DND-41 (cell line): ENCODE measurements around the gene GUF1.

Experiments used
- EZH2 ChIP-seq: IDR thresholded peaks from 3 replicates; pipeline ENCODE4 v1.6.1; 2012; ENCODE audit warnings: borderline replicate concordance, low read depth, mild to moderate bottlenecking, moderate library complexity, low read length, inconsistent platforms; ENCODE audit not compliant: severe bottlenecking
- TF ChIP-seq, protein P1 (sequence below): IDR thresholded peaks from 2 replicates; pipeline ENCODE4 v1.5.1; 2012; ENCODE audit warnings: borderline replicate concordance, low read length, moderate library complexity, mild to moderate bottlenecking; ENCODE audit not compliant: poor library complexity, severe bottlenecking; ENCODE audit errors: extremely low read depth

DNA sequence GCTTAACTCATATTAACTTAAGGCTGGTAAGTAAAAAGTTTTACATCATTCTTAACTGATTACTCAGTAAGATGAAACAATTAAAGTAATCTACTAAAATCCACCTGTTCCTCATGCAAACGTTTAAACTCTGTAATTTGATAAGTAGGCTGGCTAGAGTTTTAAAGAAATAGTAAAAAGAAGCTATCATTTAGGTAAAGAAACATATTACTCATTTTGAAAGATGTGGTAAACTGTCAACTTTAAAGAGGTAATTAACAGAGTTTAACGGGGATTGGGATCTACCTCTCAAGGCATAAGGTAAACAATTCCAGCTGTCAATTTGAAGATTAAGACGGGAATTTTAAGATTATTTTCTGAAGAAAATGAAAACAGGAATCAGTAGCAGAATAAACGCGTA is 38.4 kb downstream of the GUF1 start:
- TF ChIP-seq, protein P1, sequence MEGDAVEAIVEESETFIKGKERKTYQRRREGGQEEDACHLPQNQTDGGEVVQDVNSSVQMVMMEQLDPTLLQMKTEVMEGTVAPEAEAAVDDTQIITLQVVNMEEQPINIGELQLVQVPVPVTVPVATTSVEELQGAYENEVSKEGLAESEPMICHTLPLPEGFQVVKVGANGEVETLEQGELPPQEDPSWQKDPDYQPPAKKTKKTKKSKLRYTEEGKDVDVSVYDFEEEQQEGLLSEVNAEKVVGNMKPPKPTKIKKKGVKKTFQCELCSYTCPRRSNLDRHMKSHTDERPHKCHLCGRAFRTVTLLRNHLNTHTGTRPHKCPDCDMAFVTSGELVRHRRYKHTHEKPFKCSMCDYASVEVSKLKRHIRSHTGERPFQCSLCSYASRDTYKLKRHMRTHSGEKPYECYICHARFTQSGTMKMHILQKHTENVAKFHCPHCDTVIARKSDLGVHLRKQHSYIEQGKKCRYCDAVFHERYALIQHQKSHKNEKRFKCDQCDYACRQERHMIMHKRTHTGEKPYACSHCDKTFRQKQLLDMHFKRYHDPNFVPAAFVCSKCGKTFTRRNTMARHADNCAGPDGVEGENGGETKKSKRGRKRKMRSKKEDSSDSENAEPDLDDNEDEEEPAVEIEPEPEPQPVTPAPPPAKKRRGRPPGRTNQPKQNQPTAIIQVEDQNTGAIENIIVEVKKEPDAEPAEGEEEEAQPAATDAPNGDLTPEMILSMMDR = no peak
- no peak for TF ChIP-seq EZH2
